ENCODE data around the gene PITX1. TPM values are rescaled to one million over a fixed set of nuclear protein-coding genes. Genes with fewer than 3 reads are reported as not detected.

Gene PITX1
- total and polyA plus RNA-seq, 4 donors = 0.43 to 1.3 (median 0.72) TPM

DNA sequence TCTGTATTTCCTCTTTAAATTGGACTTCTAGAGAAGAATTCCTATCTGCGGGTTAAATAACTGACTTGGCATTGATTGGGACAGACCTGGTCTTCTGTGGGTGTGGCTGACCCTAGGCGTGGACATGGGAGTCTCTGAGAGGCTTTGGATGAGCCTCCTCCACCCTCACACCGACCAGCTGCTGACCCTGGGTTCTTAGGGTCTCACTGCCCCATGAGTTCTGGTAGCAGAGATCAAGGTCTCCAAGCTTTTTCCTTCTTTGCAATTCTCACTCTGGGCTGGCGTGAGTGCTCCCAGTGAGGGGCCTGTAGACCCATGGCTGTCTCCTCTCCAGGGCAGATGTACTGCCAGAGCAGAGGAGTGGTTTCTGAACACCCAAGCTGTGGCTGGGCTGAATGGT lies 41.6 kb upstream of the PITX1 start:
- Histone ChIP-seq H3K9me3 (ENCODE audit: control insufficient read depth in 4 of 4, insufficient read depth in 3 of 4, low read length in 3 of 4) (peaks cover 0 to 2% (median 0%) of the 10 kb centered on the region in 4 donors), H3K4me1 (ENCODE audit: control insufficient read depth in 5 of 5, insufficient read depth in 5 of 5, low read length in 5 of 5) (peaks cover 0 to 18% (median 0%) of the 10 kb centered on the region in 5 donors), H3K27ac (ENCODE audit: low read depth in 1 of 2, low read length in 1 of 2) (no peak overlapping the region), H3K27me3 (ENCODE audit: control insufficient read depth in 3 of 3, insufficient read depth in 3 of 3, low read length in 2 of 3) (peaks cover 0 to 14% (median 3%) of the 10 kb centered on the region in 3 donors), H3K9ac (ENCODE audit: insufficient read depth in 1 of 2, low read length in 2 of 2) (no peak overlapping the region), H3K4me3 (no peak overlapping the region), H3K36me3 (ENCODE audit: control insufficient read depth in 4 of 4, insufficient read depth in 4 of 4, low read length in 4 of 4) (no peaks in the 10 kb centered on the region)
- 60 to 61% methylated on average over 4 of the region's 4 CpGs for WGBS, 2 donors
- TF ChIP-seq, protein P1, sequence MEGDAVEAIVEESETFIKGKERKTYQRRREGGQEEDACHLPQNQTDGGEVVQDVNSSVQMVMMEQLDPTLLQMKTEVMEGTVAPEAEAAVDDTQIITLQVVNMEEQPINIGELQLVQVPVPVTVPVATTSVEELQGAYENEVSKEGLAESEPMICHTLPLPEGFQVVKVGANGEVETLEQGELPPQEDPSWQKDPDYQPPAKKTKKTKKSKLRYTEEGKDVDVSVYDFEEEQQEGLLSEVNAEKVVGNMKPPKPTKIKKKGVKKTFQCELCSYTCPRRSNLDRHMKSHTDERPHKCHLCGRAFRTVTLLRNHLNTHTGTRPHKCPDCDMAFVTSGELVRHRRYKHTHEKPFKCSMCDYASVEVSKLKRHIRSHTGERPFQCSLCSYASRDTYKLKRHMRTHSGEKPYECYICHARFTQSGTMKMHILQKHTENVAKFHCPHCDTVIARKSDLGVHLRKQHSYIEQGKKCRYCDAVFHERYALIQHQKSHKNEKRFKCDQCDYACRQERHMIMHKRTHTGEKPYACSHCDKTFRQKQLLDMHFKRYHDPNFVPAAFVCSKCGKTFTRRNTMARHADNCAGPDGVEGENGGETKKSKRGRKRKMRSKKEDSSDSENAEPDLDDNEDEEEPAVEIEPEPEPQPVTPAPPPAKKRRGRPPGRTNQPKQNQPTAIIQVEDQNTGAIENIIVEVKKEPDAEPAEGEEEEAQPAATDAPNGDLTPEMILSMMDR (IDR thresholded peaks at IDR 0.05; ENCODE audit: control extremely low read depth, extremely low read depth) = no peak
- no peak for ATAC-seq (ENCODE audit: insufficient read depth, low FRiP score)
- DNase-seq = no peak

DNA sequence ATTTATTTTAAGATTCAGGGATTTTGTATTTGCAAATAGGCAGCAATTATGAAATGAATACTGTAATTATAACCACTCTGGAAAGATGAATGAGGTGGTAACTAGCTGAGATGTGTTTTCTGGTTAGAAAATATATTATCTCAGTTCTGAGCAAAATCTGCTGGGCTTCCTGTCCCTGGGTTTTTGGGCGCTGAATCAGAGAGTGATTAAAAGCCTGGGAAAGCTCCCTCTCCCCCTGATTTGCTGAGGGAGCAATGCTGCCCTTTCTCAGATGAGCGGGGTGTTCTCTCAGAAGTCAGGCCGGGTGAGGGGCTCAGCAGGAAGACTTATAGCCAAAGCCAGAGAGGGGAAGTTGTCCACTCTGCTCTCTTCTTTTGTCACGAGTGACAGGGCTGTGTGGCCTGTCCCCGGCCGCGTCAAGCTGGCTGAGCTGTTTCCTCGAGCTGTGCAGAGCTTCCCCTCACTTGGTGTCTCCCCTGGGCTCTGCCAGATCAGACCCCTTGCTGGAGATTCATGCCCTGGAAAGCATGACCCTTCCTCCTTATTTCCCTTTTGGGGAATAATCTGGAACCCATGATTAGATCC lies 39.8 kb upstream of the PITX1 start:
- H3K4me3 ChIP-seq = no peak overlapping the region

GRCh38 chr5:135072387-135073281 lies 38.6 kb upstream of the PITX1 start:
- Histone ChIP-seq H3K9ac (ENCODE audit: insufficient read depth in 1 of 2, low read length in 2 of 2) (no peak overlapping the region), H3K4me3 (no peak overlapping the region), H3K36me3 (ENCODE audit: control insufficient read depth in 4 of 4, insufficient read depth in 4 of 4, low read length in 4 of 4) (no peaks in the 10 kb centered on the region), H3K27me3 (ENCODE audit: control insufficient read depth in 3 of 3, insufficient read depth in 3 of 3, low read length in 2 of 3) (peaks cover 0 to 17% (median 4%) of the 10 kb centered on the region in 3 donors), H3K9me3 (ENCODE audit: control insufficient read depth in 4 of 4, insufficient read depth in 3 of 4, low read length in 3 of 4) (no peaks in the 10 kb centered on the region), H3K27ac (ENCODE audit: low read depth in 1 of 2, low read length in 1 of 2) (no peak overlapping the region), H3K4me1 (ENCODE audit: control insufficient read depth in 5 of 5, insufficient read depth in 5 of 5, low read length in 5 of 5) (peaks cover 0 to 18% (median 0%) of the 10 kb centered on the region in 5 donors)
- 57 to 76% methylated on average over 13 of the region's 13 CpGs for WGBS, 2 donors
- ATAC-seq (ENCODE audit: insufficient read depth, low FRiP score) (no peak), DNase-seq (peak; percentile 31 to 42 (median 33))
- TF ChIP-seq, protein P1 (IDR thresholded peaks at IDR 0.05; ENCODE audit: control extremely low read depth, extremely low read depth) = no peak

More for the DNA sequence above, 39.8 kb upstream of the PITX1 start:
- WGBS, 2 donors = 36 to 40% methylated on average over 8 of the region's 8 CpGs
- DNase-seq (peak; percentile 24 to 75 (median 61)), ATAC-seq (ENCODE audit: insufficient read depth, low FRiP score) (no peak)
- Histone ChIP-seq H3K4me1 (ENCODE audit: control insufficient read depth in 5 of 5, insufficient read depth in 5 of 5, low read length in 5 of 5) (peaks cover 0 to 18% (median 0%) of the 10 kb centered on the region in 5 donors), H3K36me3 (ENCODE audit: control insufficient read depth in 4 of 4, insufficient read depth in 4 of 4, low read length in 4 of 4) (no peaks in the 10 kb centered on the region), H3K27ac (ENCODE audit: low read depth in 1 of 2, low read length in 1 of 2) (no peak overlapping the region), H3K27me3 (ENCODE audit: control insufficient read depth in 3 of 3, insufficient read depth in 3 of 3, low read length in 2 of 3) (peaks cover 0 to 17% (median 4%) of the 10 kb centered on the region in 3 donors), H3K9me3 (ENCODE audit: control insufficient read depth in 4 of 4, insufficient read depth in 3 of 4, low read length in 3 of 4) (no peaks in the 10 kb centered on the region), H3K9ac (ENCODE audit: insufficient read depth in 1 of 2, low read length in 2 of 2) (no peak overlapping the region)
- TF ChIP-seq, protein P1 (IDR thresholded peaks at IDR 0.05; ENCODE audit: control extremely low read depth, extremely low read depth) = no peak
